A549 (cell line): ENCODE measurements around the gene GADD45B. TPM values are rescaled to one million over a fixed set of nuclear protein-coding genes. Genes with fewer than 3 reads are reported as not detected.

Source experiments
- ATAC-seq, 2 experiments: fragments of 200-7000 bp in 1 of 2; fragments of >200 bp in 1 of 2; cut with Nextera tagmentation in 1 of 2; cut with Tn5 transposase in 1 of 2; 3 replicates each; pipeline versions ENCODE4 v1.8.0 to v1.9.1; 2018 to 2020; ENCODE audit warnings: mild to moderate bottlenecking in 1 of 2, moderate library complexity in 1 of 2
- CTCF ChIA-PET: fragments of 300-600 bp; sonication (Branson Sonifier 250); formaldehyde crosslinking; extraction: SDS; loops from one replicate; lab custom pipeline; 2021; ENCODE audit warnings: antibody characterized with exemption, inconsistent platforms; lab: Yijun Ruan, JAX
- POLR2A ChIA-PET: fragments of 350-600 bp; formaldehyde crosslinking; extraction: SDS; loops from one replicate; lab custom pipeline; 2021; ENCODE audit warnings: antibody characterized with exemption, inconsistent platforms; lab: Yijun Ruan, JAX
- DNase-seq, 2 experiments: peaks; one replicate each; pipeline versions ENCODE4 v3.0.0 to v3.0.0-alpha.2; 2011 to 2016; ENCODE audit warnings: low read depth in 1 of 2, low spot score in 1 of 2
- FAIRE-seq: peaks from 2 replicates; lab custom pipeline; 2011; peaks lifted over from hg19 to GRCh38; lab: Jason Lieb, UNC
- H3K27ac ChIP-seq, 2 experiments: fragments of >200 bp; sonication (Bioruptor Twin); formaldehyde crosslinking; 3 replicates each; pipeline ENCODE4 v1.5.1; 2016 to 2017
- H3K4me1 ChIP-seq: fragments of >200 bp; sonication (Bioruptor Twin); formaldehyde crosslinking; 3 replicates; pipeline ENCODE4 v1.6.1; 2016
- H3K4me2 ChIP-seq: fragments of >200 bp; sonication (Bioruptor Twin); formaldehyde crosslinking; 3 replicates; pipeline ENCODE4 v1.6.1; 2016
- H3K4me3 ChIP-seq: fragments of >200 bp; sonication (Bioruptor Twin); formaldehyde crosslinking; 3 replicates; pipeline ENCODE4 v1.5.1; 2016
- H3K9me3 ChIP-seq: fragments of >200 bp; sonication (Bioruptor Twin); formaldehyde crosslinking; 3 replicates; pipeline ENCODE4 v1.6.1; 2016
- ATOH8 ChIP-seq: fragments of 250-450 bp; sonication (Bioruptor Pico); IDR thresholded peaks from 2 replicates; pipeline ENCODE4 v1.5.0; 2020; ENCODE audit warnings: low read depth, mild to moderate bottlenecking, moderate library complexity
- BCL3 ChIP-seq: fragments of >200 bp; sonication (Bioruptor Twin); formaldehyde crosslinking; IDR thresholded peaks from 3 replicates; pipeline ENCODE4 v1.6.1; 2016
- BHLHE40 ChIP-seq: IDR thresholded peaks from 2 replicates; pipeline ENCODE4 v1.6.1; 2012; ENCODE audit warnings: low read depth, low read length, inconsistent platforms
- CBX2 ChIP-seq: fragments of 200-600 bp; sonication (generic); IDR thresholded peaks from 2 replicates; pipeline ENCODE4 v1.6.1; 2016; ENCODE audit warnings: low read depth, mild to moderate bottlenecking, borderline replicate concordance
- CBX8 ChIP-seq: fragments of 200-600 bp; sonication (generic); IDR thresholded peaks from 2 replicates; pipeline ENCODE4 v1.6.1; 2016
- CHD2 ChIP-seq: fragments of 150-350 bp; IDR thresholded peaks from 2 replicates; pipeline ENCODE4 v1.6.1; 2014; ENCODE audit warnings: low read length; ENCODE audit not compliant: partially characterized antibody
- EHF ChIP-seq: fragments of 250-450 bp; sonication (Bioruptor Pico); IDR thresholded peaks from 2 replicates; pipeline ENCODE4 v1.5.0; 2020; ENCODE audit warnings: mild to moderate bottlenecking
- FOSB ChIP-seq: fragments of 250-450 bp; sonication (Bioruptor Pico); IDR thresholded peaks from 2 replicates; pipeline ENCODE4 v1.5.0; 2020; ENCODE audit warnings: mild to moderate bottlenecking, moderate library complexity
- FOXS1 ChIP-seq: fragments of 250-450 bp; sonication (Bioruptor Pico); IDR thresholded peaks from 2 replicates; pipeline ENCODE4 v1.5.0; 2020; ENCODE audit warnings: mild to moderate bottlenecking, moderate library complexity
- GATA3 ChIP-seq: IDR thresholded peaks from 2 replicates; pipeline ENCODE4 v1.6.1; 2012; ENCODE audit warnings: borderline replicate concordance
- HDAC2 ChIP-seq: fragments of 200-600 bp; sonication (generic); IDR thresholded peaks from 2 replicates; pipeline ENCODE4 v1.6.1; 2016
- HEYL ChIP-seq: fragments of 250-450 bp; sonication (Bioruptor Pico); IDR thresholded peaks from 2 replicates; pipeline ENCODE4 v1.8.0; 2021; ENCODE audit warnings: mild to moderate bottlenecking, moderate library complexity
- HOXB13 ChIP-seq: fragments of 250-450 bp; sonication (Bioruptor Pico); IDR thresholded peaks from 2 replicates; pipeline ENCODE4 v1.5.0; 2020; ENCODE audit warnings: low read depth, mild to moderate bottlenecking, moderate library complexity
- HOXB5 ChIP-seq: fragments of 250-450 bp; sonication (Bioruptor Pico); IDR thresholded peaks from 2 replicates; pipeline ENCODE4 v1.5.0; 2020; ENCODE audit warnings: mild to moderate bottlenecking, moderate library complexity
- JUN ChIP-seq, 2 experiments: fragments of >200 bp; sonication (Bioruptor Twin); formaldehyde crosslinking; IDR thresholded peaks; 2 replicates in 1 of 2; 3 replicates in 1 of 2; pipeline ENCODE4 v1.6.1; 2016 to 2017
- JUNB ChIP-seq: fragments of >200 bp; sonication (Bioruptor Twin); formaldehyde crosslinking; IDR thresholded peaks from 2 replicates; pipeline ENCODE4 v1.6.1; 2016
- KDM1A ChIP-seq: fragments of 200-600 bp; sonication (generic); IDR thresholded peaks from 2 replicates; pipeline ENCODE4 v1.6.1; 2016; ENCODE audit warnings: low read depth, mild to moderate bottlenecking
- MAFK ChIP-seq: fragments of 450-650 bp; IDR thresholded peaks from 2 replicates; pipeline ENCODE4 v1.6.1; 2014; ENCODE audit not compliant: partially characterized antibody
- NPAS2 ChIP-seq: fragments of 250-450 bp; sonication (Bioruptor Pico); IDR thresholded peaks from 2 replicates; pipeline ENCODE4 v1.8.0; 2022; ENCODE audit warnings: mild to moderate bottlenecking, moderate library complexity, borderline replicate concordance
- NR3C1 ChIP-seq: fragments of >200 bp; sonication (Bioruptor Twin); formaldehyde crosslinking; IDR thresholded peaks from 3 replicates; pipeline ENCODE4 v1.6.1; 2017
- PBX3 ChIP-seq: IDR thresholded peaks from 2 replicates; pipeline ENCODE4 v1.6.1; 2012
- POLR2AphosphoS2 ChIP-seq: conservative IDR thresholded peaks from 2 replicates; pipeline ENCODE4 v1.6.1; 2012; ENCODE audit warnings: low read length, improper control_type of control experiment, inconsistent platforms
- RAD21 ChIP-seq, 2 experiments: fragments of >200 bp in 1 of 2; sonication (Bioruptor Twin) in 1 of 2; formaldehyde crosslinking in 1 of 2; IDR thresholded peaks in 1 of 2; conservative IDR thresholded peaks in 1 of 2; 2 replicates in 1 of 2; 3 replicates in 1 of 2; pipeline ENCODE4 v1.6.1; 2012 to 2018; ENCODE audit warnings: inconsistent platforms in 1 of 2
- RARB ChIP-seq: fragments of 250-450 bp; sonication (Bioruptor Pico); IDR thresholded peaks from 2 replicates; pipeline ENCODE4 v1.8.0; 2021; ENCODE audit warnings: mild to moderate bottlenecking, moderate library complexity
- RCOR1 ChIP-seq: fragments of 150-350 bp; IDR thresholded peaks from 2 replicates; pipeline ENCODE4 v1.6.1; 2014; ENCODE audit warnings: antibody characterized with exemption, low read length, low read depth
- REST ChIP-seq: fragments of 200-600 bp; sonication (generic); IDR thresholded peaks from 2 replicates; pipeline ENCODE4 v1.6.1; 2016; ENCODE audit warnings: antibody characterized with exemption, mild to moderate bottlenecking, moderate library complexity
- RFX5 ChIP-seq: fragments of 450-650 bp; IDR thresholded peaks from 2 replicates; pipeline ENCODE4 v1.7.1; 2014; ENCODE audit warnings: antibody characterized with exemption, mild to moderate bottlenecking, moderate library complexity
- ZFP36 ChIP-seq: fragments of 450-650 bp; IDR thresholded peaks from 2 replicates; pipeline ENCODE4 v1.6.1; 2014; ENCODE audit warnings: borderline replicate concordance; ENCODE audit not compliant: partially characterized antibody
- WGBS: methylation state at CpG from one replicate; pipeline ENCODE4 v1.1.6; 2017; ENCODE audit errors: missing lambda C conversion rate; 5-methylcytosine and 5-hydroxymethylcytosine counted together
- polyA plus RNA-seq, 4 experiments: library from polyadenylated mRNA; depleted of rRNA in 3 of 4; stranded (reverse); fragments of >200 nt; fragmentation: RNase III in 1 of 4; extraction: RNeasy Plus Mini Kit Qiagen cat#74134 plus additional on column Dnase treatment in 1 of 4; gene quantifications; 2 replicates in 3 of 4; 3 replicates in 1 of 4; pipeline ENCODE4 v1.2.3, GENCODE V29; 2011 to 2017

The GADD45B gene
- polyA plus RNA-seq, 2 of the 4 experiments (the other 2 are of a cell fraction) = 39.9 to 72.5 TPM

GRCh38 chr19:2494447-2495129 is 18.7 kb downstream of the GADD45B start (continued):
- no peak for TF ChIP-seq NPAS2 (CRISPR knock-in tag)
- no peak for TF ChIP-seq MAFK
- 0 out of 2 replicates have a peak, but pooled peaks have one; percentile 7 for TF ChIP-seq GATA3
- TF ChIP-seq RFX5 = no peak
- TF ChIP-seq CBX8 = no peak
- no peak for TF ChIP-seq FOSB
- no peak for TF ChIP-seq EHF (CRISPR knock-in tag)
- no peak for TF ChIP-seq ZFP36
- TF ChIP-seq PBX3 = no peak
- no peak for TF ChIP-seq HOXB5 (CRISPR knock-in tag)
- TF ChIP-seq BCL3 = 0 out of 3 replicates have a peak, but pooled peaks have one; percentile 15

GRCh38 chr19:2495130-2495641 is 19.3 kb downstream of the GADD45B start:
- FAIRE-seq (no peak), DNase-seq (peak; percentile 72 to 81), ATAC-seq (peak; percentile 83 to 84)
- no peak for TF ChIP-seq RARB (CRISPR knock-in tag)
- no peak for TF ChIP-seq RCOR1
- TF ChIP-seq HOXB13 (CRISPR knock-in tag) = no peak
- TF ChIP-seq FOXS1 (CRISPR knock-in tag) = no peak
- TF ChIP-seq CHD2 = no peak
- TF ChIP-seq HDAC2 = no peak
- 0 out of 2 replicates have a peak, but pooled peaks have one; percentile 3 for TF ChIP-seq GATA3
- no peak for TF ChIP-seq CBX2
- TF ChIP-seq REST = no peak
- 0 out of 5 replicates have a peak, but pooled peaks of 1 of the 2 experiments have one; percentile 37 for TF ChIP-seq JUN (IDR thresholded peaks at IDR 0.05)
- no peak for TF ChIP-seq RFX5
- no peak for TF ChIP-seq HOXB5 (CRISPR knock-in tag)
- TF ChIP-seq RAD21 (conservative IDR thresholded peaks at IDR 0.05 in 1 of 2, IDR thresholded peaks at IDR 0.05 in 1 of 2) = no peak
- TF ChIP-seq NR3C1 = no peak
- TF ChIP-seq JUNB = no peak
- no peak for TF ChIP-seq ATOH8
- TF ChIP-seq BHLHE40 = no peak
- TF ChIP-seq ZFP36 = peak; percentile 78
- peak; percentile 77 for TF ChIP-seq KDM1A
- no peak for TF ChIP-seq POLR2AphosphoS2
- no peak; the same call in 1 of the 2 replicates for TF ChIP-seq HEYL (CRISPR knock-in tag)
- no peak for TF ChIP-seq NPAS2 (CRISPR knock-in tag)
- peak overlapping the region; percentile 83 to 95 for H3K27ac ChIP-seq
- peaks cover 49% of the 10 kb centered on the region for H3K4me1 ChIP-seq
- H3K9me3 ChIP-seq = no peaks in the 10 kb centered on the region
- peak overlapping the region; percentile 95 for H3K4me2 ChIP-seq
- WGBS = 2% methylated on average over 9 of the region's 26 CpGs
- H3K4me3 ChIP-seq = peak overlapping the region; percentile 63
- POLR2A ChIA-PET = interaction anchor here (0.5 to 7.3 kb wide), 5 partner anchors 17 to 344 kb away, joined by 3 to 64 read pairs (median 5); partner anchors contain the start of genes AP3D1 and GADD45B
- CTCF ChIA-PET = interaction anchor here (1.1 to 1.5 kb wide), 3 partner anchors 18 to 35 kb away, joined by 3 to 5 read pairs (median 3); partner anchors contain the start of gene GADD45B
